K562 (cell line): ENCODE data around the gene VIPR2. TPM values are rescaled to one million over a fixed set of nuclear protein-coding genes. Genes with fewer than 3 reads are reported as not detected.

Experiments
- ATAC-seq: fragments of 200-7000 bp; cut with Tn5 transposase; 3 replicates; pipeline ENCODE4 v1.9.1; 2020; ENCODE audit warnings: moderate library complexity
- BruUV-seq: library from RNA; stranded (reverse); fragments of 400-500 nt; replicated peaks from 2 replicates; lab custom pipeline; 2021; lab: Mats Ljungman, UMichigan
- CTCF ChIA-PET: fragments of 300-600 bp; formaldehyde crosslinking; extraction: SDS; loops from one replicate; lab custom pipeline; 2021; ENCODE audit warnings: low intra/inter-chr PET ratio; lab: Yijun Ruan, JAX
- POLR2A ChIA-PET: fragments of 300-600, 350-650 bp; sonication (Branson Sonifier 250); formaldehyde crosslinking; extraction: SDS; loops from one replicate; lab custom pipeline; 2021; ENCODE audit warnings: antibody characterized with exemption, inconsistent platforms; lab: Yijun Ruan, JAX
- DNase-seq, 4 experiments: peaks; one replicate each; pipeline versions ENCODE4 v3.0.0 to v3.0.0-alpha.2; 2011 to 2018; ENCODE audit warnings: low spot score in 3 of 4, mixed read lengths in 3 of 4; ENCODE audit errors: extremely low read depth in 1 of 4
- FAIRE-seq: peaks from 2 replicates; lab custom pipeline; 2011; peaks lifted over from hg19 to GRCh38; lab: Jason Lieb, UNC
- H2AFZ ChIP-seq: 2 replicates; pipeline ENCODE4 v1.6.0; 2011; ENCODE audit warnings: low read depth, low read length, control low read depth, inconsistent platforms
- H3K27ac ChIP-seq: fragments of 200-600 bp; 3 replicates; pipeline ENCODE4 v1.8.0; 2011; ENCODE audit warnings: low read depth, mild to moderate bottlenecking, control low read depth, inconsistent platforms, low read length, moderate library complexity, mixed read lengths; ENCODE audit errors: extremely low read depth
- H3K27me3 ChIP-seq, 2 experiments: fragments of 300-600 bp in 1 of 2; 2 replicates in 1 of 2; 3 replicates in 1 of 2; pipeline versions ENCODE4 v1.6.0 to v1.8.0; 2011; ENCODE audit warnings: inconsistent platforms in 2 of 2, low read length in 2 of 2, mild to moderate bottlenecking in 1 of 2, mixed read lengths in 1 of 2, moderate library complexity in 1 of 2; ENCODE audit not compliant: control insufficient read depth in 2 of 2, insufficient read depth in 2 of 2
- H3K36me3 ChIP-seq: fragments of 300-600 bp; 3 replicates; pipeline ENCODE4 v1.8.0; 2011; ENCODE audit warnings: mild to moderate bottlenecking, low read length, inconsistent platforms; ENCODE audit not compliant: control insufficient read depth, insufficient read depth
- H3K4me1 ChIP-seq, 2 experiments: fragments of 200-600 bp in 1 of 2; replicated peaks in 1 of 2; 2 replicates in 1 of 2; 3 replicates in 1 of 2; pipeline versions ENCODE4 v1.5.1 to v1.8.0; 2011; ENCODE audit warnings: inconsistent platforms in 2 of 2, low read length in 2 of 2, mild to moderate bottlenecking in 1 of 2, mixed read lengths in 1 of 2, moderate library complexity in 1 of 2; ENCODE audit not compliant: control insufficient read depth in 2 of 2, insufficient read depth in 2 of 2
- H3K4me2 ChIP-seq: 2 replicates; pipeline ENCODE4 v1.6.1; 2011; ENCODE audit warnings: low read length, control low read depth, inconsistent platforms, mixed read lengths; ENCODE audit not compliant: insufficient read depth
- H3K4me3 ChIP-seq: fragments of 200-600 bp; sonication (generic), shearing (Covaris generic); 2 replicates; pipeline ENCODE4 v1.5.1; 2016; ENCODE audit warnings: control low read depth, inconsistent platforms
- H3K79me2 ChIP-seq: fragments of 200-600 bp; 3 replicates; pipeline ENCODE4 v1.8.0; 2011; ENCODE audit warnings: low read length, inconsistent platforms; ENCODE audit not compliant: control insufficient read depth, insufficient read depth
- H3K9ac ChIP-seq, 2 experiments: 2 replicates each; pipeline versions ENCODE4 v1.6.0 to v1.6.1; 2011; ENCODE audit warnings: low read depth in 2 of 2, low read length in 2 of 2, control low read depth in 1 of 2, inconsistent platforms in 1 of 2, mild to moderate bottlenecking in 1 of 2, mixed read lengths in 1 of 2; ENCODE audit not compliant: insufficient read depth in 1 of 2
- H3K9me1 ChIP-seq: one replicate; pipeline ENCODE4 v1.6.0; 2011; ENCODE audit warnings: inconsistent platforms, mild to moderate bottlenecking, low read length, moderate library complexity; ENCODE audit not compliant: control insufficient read depth, insufficient read depth
- H3K9me3 ChIP-seq: replicated peaks from 2 replicates; pipeline ENCODE4 v1.5.1; 2011; ENCODE audit warnings: low read depth, low read length, inconsistent platforms; ENCODE audit not compliant: control insufficient read depth, insufficient read depth
- H4K20me1 ChIP-seq: replicated peaks from 2 replicates; pipeline ENCODE4 v1.6.1; 2011; ENCODE audit warnings: low read length, inconsistent platforms, mixed read lengths; ENCODE audit not compliant: control insufficient read depth, insufficient read depth
- BDP1 ChIP-seq: IDR thresholded peaks from 3 replicates; pipeline ENCODE4 v1.6.1; 2011; ENCODE audit not compliant: insufficient read length, insufficient read depth
- CUX1 ChIP-seq: fragments of 200-800 bp; sonication (Bioruptor generic); IDR thresholded peaks from 2 replicates; pipeline ENCODE4 v1.6.1; 2016; ENCODE audit warnings: missing genetic modification characterization, missing compliant biosample characterization
- GTF2E2 ChIP-seq: fragments of 200-800 bp; sonication (Bioruptor generic); IDR thresholded peaks from 2 replicates; pipeline ENCODE4 v1.6.1; 2016; ENCODE audit warnings: missing genetic modification characterization, missing compliant biosample characterization
- HLTF ChIP-seq: fragments of 450-650 bp; IDR thresholded peaks from 2 replicates; pipeline ENCODE4 v1.6.1; 2016
- POLR2G ChIP-seq: fragments of 200-400 bp; formaldehyde crosslinking; IDR thresholded peaks from 2 replicates; pipeline ENCODE4 v1.6.1; 2017; ENCODE audit warnings: low read depth, mild to moderate bottlenecking, antibody characterized with exemption, low read length, moderate library complexity
- SAFB2 ChIP-seq: fragments of 200-400 bp; formaldehyde crosslinking; IDR thresholded peaks from 2 replicates; pipeline ENCODE4 v1.6.1; 2018; ENCODE audit warnings: borderline replicate concordance, low read length, low read depth, moderate library complexity; ENCODE audit not compliant: severe bottlenecking
- ZNF23 ChIP-seq: fragments of 250-450 bp; sonication (Bioruptor Pico); IDR thresholded peaks from 2 replicates; pipeline ENCODE4 v1.4.0; 2020; ENCODE audit warnings: mild to moderate bottlenecking
- ZNF398 ChIP-seq: fragments of 250-450 bp; sonication (Bioruptor Pico); IDR thresholded peaks from 2 replicates; pipeline ENCODE4 v1.8.0; 2021; ENCODE audit warnings: moderate library complexity, mild to moderate bottlenecking, inconsistent platforms
- ZNF696 ChIP-seq: fragments of 250-450 bp; sonication (Bioruptor Pico); conservative IDR thresholded peaks from 2 replicates; pipeline ENCODE4 v1.4.0; 2020; ENCODE audit warnings: mild to moderate bottlenecking, moderate library complexity
- WGBS: fragments of 100-300 bp; shearing (Covaris generic); methylation state at CpG from one replicate; pipeline ENCODE4 v1.1.6; 2016; ENCODE audit warnings: low coverage, mixed read lengths; ENCODE audit not compliant: insufficient coverage; ENCODE audit errors: missing lambda C conversion rate; 5-methylcytosine and 5-hydroxymethylcytosine counted together
- in situ Hi-C: fragments of 300-500 bp; cut with MboI; formaldehyde crosslinking; loops from 4 replicates; pipeline ENCODE4 v1.15.0; 2018; ENCODE audit warnings: inconsistent platforms, mixed read lengths
- intact Hi-C: fragments of 100-400 bp; cut with micrococcal nuclease; formaldehyde crosslinking; loops from 2 replicates; pipeline ENCODE4 v1.14.2; 2022
- polyA plus RNA-seq, 8 experiments: library from polyadenylated mRNA; depleted of rRNA in 4 of 8; stranded (reverse) in 5 of 8; unstranded in 3 of 8; fragments of >200 nt; fragmentation: Nextera tagmentation in 2 of 8; fragmentation: Illumina TruSeq in 1 of 8; extraction: Ambion mirVana in 2 of 8; extraction: Trizol in 1 of 8; gene quantifications; 2 replicates each; pipeline versions ENCODE4 v1.2.1 to v1.2.3, GENCODE V29; 2011 to 2014; ENCODE audit warnings: inconsistent platforms in 1 of 8, missing spikeins in 1 of 8
- total RNA-seq, 7 experiments: library from RNA; depleted of rRNA in 6 of 7; stranded (reverse); fragments of >200 nt in 6 of 7; fragmentation: Illumina TruSeq in 2 of 7; extraction: Trizol in 2 of 7; gene quantifications; 2 replicates each; pipeline versions ENCODE4 v1.2.1 to v1.2.3, GENCODE V29; 2011 to 2021; ENCODE audit warnings: low replicate concordance in 1 of 7

VIPR2 gene
- total and polyA plus RNA-seq, 9 of the 15 experiments (the other 6 are each of a cell fraction or from before 2014, with no cell fraction given) = 0.04 TPM; not detected in 8

GRCh38 chr7:159033956-159034355 lies 110.7 kb downstream of the VIPR2 start:
- WGBS = 16% methylated on average over 16 of the region's 16 CpGs
- ATAC-seq (no peak), FAIRE-seq (no peak), DNase-seq (no peak)
- Histone ChIP-seq H3K36me3 (no peaks in the 10 kb centered on the region), H3K9me1 (no peaks in the 10 kb centered on the region), H3K4me3 (no peak overlapping the region), H3K4me2 (no peak overlapping the region), H3K79me2 (no peaks in the 10 kb centered on the region), H4K20me1 (0 out of 2 replicates have a peak, but pooled peaks cover 8% of the 10 kb centered on the region), H2AFZ (no peak overlapping the region), H3K9ac (no peak overlapping the region), H3K4me1 (peaks cover 3 to 43% of the 10 kb centered on the region in 2 experiments; a peak in 4 of 5 replicates), H3K27me3 (peaks cover 52 to 66% of the 10 kb centered on the region in 2 experiments), H3K27ac (no peak overlapping the region), H3K9me3 (no peaks in the 10 kb centered on the region)
- ChIA-PET POLR2A (no interaction called here), CTCF (no interaction called here)
- no TSS peak for BruUV-seq
- intact Hi-C loops (no loop called here), in situ Hi-C loops (no loop called here)
- no peak for TF ChIP-seq GTF2E2 (tag)
- TF ChIP-seq POLR2G = 0 out of 2 replicates have a peak, but pooled peaks have one; percentile 14

- ChIA-PET CTCF (no interaction called here), POLR2A (no interaction called here)
- Histone ChIP-seq H3K79me2 (no peaks in the 10 kb centered on the region), H4K20me1 (0 out of 2 replicates have a peak, but pooled peaks cover 8% of the 10 kb centered on the region), H3K27ac (no peak overlapping the region), H3K9me1 (no peaks in the 10 kb centered on the region), H3K27me3 (peaks cover 52 to 68% of the 10 kb centered on the region in 2 experiments), H3K36me3 (no peaks in the 10 kb centered on the region), H3K9ac (no peak overlapping the region), H3K4me3 (no peak overlapping the region), H2AFZ (no peak overlapping the region), H3K4me2 (no peak overlapping the region), H3K9me3 (no peaks in the 10 kb centered on the region), H3K4me1 (peaks cover 3 to 43% of the 10 kb centered on the region in 2 experiments; a peak in 4 of 5 replicates)
- intact Hi-C loops = no loop called here
- FAIRE-seq (no peak), ATAC-seq (no peak), DNase-seq (no peak)
- no TSS peak for BruUV-seq
- WGBS = 14% methylated on average over 5 of the region's 5 CpGs
- in situ Hi-C loops = no loop called here
- no peak for TF ChIP-seq SAFB2
- no peak for TF ChIP-seq HLTF
- TF ChIP-seq ZNF696 (CRISPR knock-in tag) = no peak
- no peak for TF ChIP-seq BDP1
- TF ChIP-seq CUX1 = no peak
- no peak for TF ChIP-seq ZNF398 (CRISPR knock-in tag)
- TF ChIP-seq ZNF23 = no peak
These were observed 111.2 kb downstream of the VIPR2 start for GRCh38 chr7:159033473-159033825.
